B cell (primary cell): ENCODE measurements around the gene NOS3. TPM values are rescaled to one million over a fixed set of nuclear protein-coding genes. Genes with fewer than 3 reads are reported as not detected.

Source experiments
- ATAC-seq: fragments of 200-7000 bp; cut with Tn5 transposase; one replicate; pipeline ENCODE4 v1.10.0; 2021; ENCODE audit warnings: low read depth, mild to moderate bottlenecking, moderate number of reproducible peaks, moderate library complexity
- CTCF ChIA-PET: fragments of 350-600 bp; sonication (Branson Sonifier 250); formaldehyde crosslinking; loops from one replicate; lab custom pipeline; 2021; ENCODE audit warnings: antibody characterized with exemption, inconsistent platforms; lab: Charles Lee
- POLR2A ChIA-PET: fragments of 350-600 bp; sonication (Branson Sonifier 250); formaldehyde crosslinking; loops from one replicate; lab custom pipeline; 2021; ENCODE audit warnings: antibody characterized with exemption; lab: Charles Lee
- DNase-seq: peaks from one replicate; pipeline ENCODE4 v3.0.0; 2013
- H2AFZ ChIP-seq: 2 replicates; pipeline ENCODE4 v1.6.1; 2012; ENCODE audit warnings: mild to moderate bottlenecking, low read depth, low read length; ENCODE audit not compliant: insufficient read depth, poor library complexity, severe bottlenecking
- H3K27ac ChIP-seq, 2 donors: 1 replicate in 1 of 2; 2 replicates in 1 of 2; pipeline ENCODE4 v1.5.1; 2012 to 2013; ENCODE audit warnings: low read length in 2 of 2, mild to moderate bottlenecking in 2 of 2, moderate library complexity in 1 of 2
- H3K27me3 ChIP-seq, 4 experiments: fragments of 200-600 bp in 1 of 4; sonication (generic) in 1 of 4; replicated peaks in 1 of 4; 1 replicate in 2 of 4; 2 replicates in 2 of 4; pipeline versions ENCODE4 v1.6.1 to v1.7.0; 2013 to 2016; ENCODE audit warnings: low read length in 3 of 4, mild to moderate bottlenecking in 2 of 4, mixed read lengths in 1 of 4, moderate library complexity in 1 of 4; ENCODE audit not compliant: insufficient read depth in 4 of 4, control insufficient read depth in 3 of 4; ENCODE audit errors: control extremely low read depth in 1 of 4
- H3K36me3 ChIP-seq, 2 experiments: replicated peaks in 1 of 2; 1 replicate in 1 of 2; 2 replicates in 1 of 2; pipeline versions ENCODE4 v1.6.1 to v1.7.1; 2013; ENCODE audit warnings: low read length in 1 of 2; ENCODE audit not compliant: insufficient read depth in 2 of 2, control insufficient read depth in 1 of 2; ENCODE audit errors: control extremely low read depth in 1 of 2, extremely low read depth in 1 of 2
- H3K4me1 ChIP-seq, 2 donors: fragments of 200-600 bp in 1 of 2; sonication (generic) in 1 of 2; 1 replicate in 1 of 2; 2 replicates in 1 of 2; pipeline versions ENCODE4 v1.5.1 to v1.6.1; 2013 to 2017; ENCODE audit warnings: low read length in 2 of 2; ENCODE audit not compliant: control insufficient read depth in 2 of 2, insufficient read depth in 2 of 2
- H3K4me2 ChIP-seq: replicated peaks from 2 replicates; pipeline ENCODE3; 2012; ENCODE audit warnings: mild to moderate bottlenecking, low read depth, low read length; ENCODE audit not compliant: poor library complexity, severe bottlenecking
- H3K4me3 ChIP-seq, 5 experiments: fragments of 200-600 bp in 1 of 5; sonication (generic) in 1 of 5; 1 replicate in 3 of 5; 2 replicates in 2 of 5; pipeline versions ENCODE4 v1.5.1 to v1.7.0; 2011 to 2016; ENCODE audit warnings: low read length in 4 of 5, mild to moderate bottlenecking in 4 of 5, low read depth in 2 of 5, control low read depth in 1 of 5, moderate library complexity in 1 of 5; ENCODE audit not compliant: insufficient read depth in 1 of 5; ENCODE audit errors: control extremely low read depth in 1 of 5, extremely low read depth in 1 of 5
- H3K79me2 ChIP-seq: fragments of 200-600 bp; sonication (generic); one replicate; pipeline ENCODE4 v1.6.0; 2016; ENCODE audit warnings: low read length; ENCODE audit not compliant: control insufficient read depth, insufficient read depth
- H3K9ac ChIP-seq: fragments of 200-600 bp; sonication (generic); 2 replicates; pipeline ENCODE4 v1.6.1; 2017; ENCODE audit warnings: mild to moderate bottlenecking, low read length, moderate library complexity
- H3K9me3 ChIP-seq, 3 donors: one replicate each; pipeline versions ENCODE4 v1.6.1 to v1.7.1; 2013; ENCODE audit warnings: low read length in 2 of 3; ENCODE audit not compliant: control insufficient read depth in 2 of 3, insufficient read depth in 1 of 3; ENCODE audit errors: control extremely low read depth in 1 of 3
- H4K20me1 ChIP-seq: 2 replicates; pipeline ENCODE4 v1.6.0; 2012; ENCODE audit warnings: mild to moderate bottlenecking, low read length; ENCODE audit not compliant: insufficient read depth, control insufficient read depth, poor library complexity, severe bottlenecking
- H3K27ac Mint-ChIP-seq: one replicate; pipeline ENCODE4 v1.8.0; 2021; ENCODE audit warnings: mixed read lengths
- H3K27me3 Mint-ChIP-seq: one replicate; pipeline ENCODE4 v1.8.0; 2021; ENCODE audit warnings: mixed read lengths
- H3K4me1 Mint-ChIP-seq: one replicate; pipeline ENCODE4 v1.8.0; 2021; ENCODE audit warnings: mixed read lengths
- H3K4me3 Mint-ChIP-seq: one replicate; pipeline ENCODE4 v1.8.0; 2021; ENCODE audit warnings: mixed read lengths
- H3K9me3 Mint-ChIP-seq: one replicate; pipeline ENCODE4 v1.8.0; 2022; ENCODE audit warnings: mixed read lengths; ENCODE audit not compliant: insufficient read depth
- CTCF ChIP-seq: fragments of 200-600 bp; IDR thresholded peaks from one replicate; pipeline ENCODE4 v1.8.0; 2022; ENCODE audit warnings: antibody characterized with exemption, mild to moderate bottlenecking
- EZH2 ChIP-seq: IDR thresholded peaks from 2 replicates; pipeline ENCODE4 v1.6.1; 2012; ENCODE audit warnings: borderline replicate concordance, low read depth, mild to moderate bottlenecking, moderate library complexity, low read length; ENCODE audit not compliant: insufficient read depth, poor library complexity, severe bottlenecking
- WGBS: methylation state at CpG from one replicate; pipeline ENCODE4 v1.1.5; 2013; ENCODE audit warnings: missing lambda C conversion rate; ENCODE audit not compliant: insufficient coverage; 5-methylcytosine and 5-hydroxymethylcytosine counted together
- intact Hi-C: fragments of 100-400 bp; cut with micrococcal nuclease; formaldehyde crosslinking; loops from one replicate; pipeline ENCODE4 v1.10.0; 2022
- polyA plus RNA-seq: library from polyadenylated mRNA; depleted of rRNA; stranded (reverse); fragments of >200 nt; gene quantifications from 2 replicates; pipeline ENCODE4 v1.2.3, GENCODE V29; 2012
- total RNA-seq, 2 donors: library from RNA; stranded (reverse); fragments of 120-200 nt in 1 of 2; gene quantifications; 1 replicate in 1 of 2; 2 replicates in 1 of 2; pipeline versions ENCODE4 v1.2.3 to v1.2.4, GENCODE V29; 2013 to 2022

The NOS3 gene
- total and polyA plus RNA-seq, 2 donors (not counting 1 experiment from before 2014, with no cell fraction given), result 0.39 to 0.54 TPM

- CTCF ChIA-PET, result no interaction called here
- intact Hi-C loops, result no loop called here
These were observed 55.1 kb downstream of the NOS3 start for GRCh38 chr7:151045967-151046366.

More at GRCh38 chr7:151045967-151046366, 55.1 kb downstream of the NOS3 start:
- no peaks in the 10 kb centered on the region for H3K36me3 ChIP-seq
- Mint-ChIP-seq H3K4me3 (no peak overlapping the region), H3K27ac (no peak overlapping the region), H3K27me3 (no peaks in the 10 kb centered on the region), H3K9me3 (no peaks in the 10 kb centered on the region), H3K4me1 (no peaks in the 10 kb centered on the region)
- WGBS, result 93% methylated on average over 9 of the region's 9 CpGs
- no peak for TF ChIP-seq EZH2
- no peak for TF ChIP-seq CTCF
- POLR2A ChIA-PET, result interaction anchor here (1.0 kb wide), 1 partner anchor 13 kb away, joined by 4 read pairs; no protein-coding TSS in a partner anchor
- ATAC-seq (no peak), DNase-seq (no peak)
- H3K9ac ChIP-seq, result no peak overlapping the region
- no peak overlapping the region for H3K27ac ChIP-seq
- H3K79me2 ChIP-seq, result no peaks in the 10 kb centered on the region
- no peak overlapping the region for H3K4me3 ChIP-seq
- H3K9me3 ChIP-seq, result no peaks in the 10 kb centered on the region
- no peak overlapping the region for H3K4me2 ChIP-seq
- no peak overlapping the region for H2AFZ ChIP-seq
- H3K4me1 ChIP-seq, result no peaks in the 10 kb centered on the region
- H3K27me3 ChIP-seq, result peaks cover 0 to 3% (median 0%) of the 10 kb centered on the region in 4 experiments
- H4K20me1 ChIP-seq, result no peaks in the 10 kb centered on the region
